ENCODE data around the gene DAPL1.
A peak's percentile ranks its signal among the peaks of the same experiment; 100 is the strongest.

Gene DAPL1

GRCh38 chr2:158760887-158761286 is 34.2 kb upstream of the DAPL1 start:
- intact Hi-C loops (cut with DNase I; ENCODE audit: low total_unique reads): no loop called here
- Histone ChIP-seq H3K36me3 (no peaks in the 10 kb centered on the region), H3K4me3 (no peak overlapping the region), H3K4me1 (no peaks in the 10 kb centered on the region), H3K27me3 (no peaks in the 10 kb centered on the region), H3K9me3 (no peaks in the 10 kb centered on the region), H3K27ac (no peak overlapping the region)
- TF ChIP-seq CTCF (IDR thresholded peaks at IDR 0.05): no peak
- DNase-seq: no peak

GRCh38 chr2:158761621-158762020 is 33.5 kb upstream of the DAPL1 start:
- Histone ChIP-seq H3K27ac (no peak overlapping the region), H3K27me3 (no peaks in the 10 kb centered on the region), H3K36me3 (no peaks in the 10 kb centered on the region), H3K9me3 (no peaks in the 10 kb centered on the region), H3K4me3 (no peak overlapping the region), H3K4me1 (no peaks in the 10 kb centered on the region)
- TF ChIP-seq CTCF (IDR thresholded peaks at IDR 0.05): no peak
- intact Hi-C loops (cut with DNase I; ENCODE audit: low total_unique reads): no loop called here
- no peak for DNase-seq

GRCh38 chr2:158762336-158762735 is 32.8 kb upstream of the DAPL1 start:
- H3K4me1 ChIP-seq: no peaks in the 10 kb centered on the region
- no peak for TF ChIP-seq CTCF (IDR thresholded peaks at IDR 0.05)
- no peaks in the 10 kb centered on the region for H3K36me3 ChIP-seq
- H3K9me3 ChIP-seq: no peaks in the 10 kb centered on the region
- intact Hi-C loops (cut with DNase I; ENCODE audit: low total_unique reads): no loop called here
- H3K27ac ChIP-seq: no peak overlapping the region
- H3K4me3 ChIP-seq: no peak overlapping the region
- no peak for DNase-seq
- no peaks in the 10 kb centered on the region for H3K27me3 ChIP-seq

- intact Hi-C loops (cut with DNase I; ENCODE audit: low total_unique reads): no loop called here
- no peak for TF ChIP-seq CTCF (IDR thresholded peaks at IDR 0.05)
- H3K27ac ChIP-seq: no peak overlapping the region
- DNase-seq: no peak
- H3K4me1 ChIP-seq: no peaks in the 10 kb centered on the region
- no peaks in the 10 kb centered on the region for H3K36me3 ChIP-seq
- H3K4me3 ChIP-seq: no peak overlapping the region
- peaks cover 0 to 5% (median 0%) of the 10 kb centered on the region in 3 donors for H3K9me3 ChIP-seq
- no peaks in the 10 kb centered on the region for H3K27me3 ChIP-seq
These were observed 28.6 kb upstream of the DAPL1 start for GRCh38 chr2:158766524-158766923.

GRCh38 chr2:158772306-158773078 is 22.6 kb upstream of the DAPL1 start:
- no peaks in the 10 kb centered on the region for H3K36me3 ChIP-seq
- peaks cover 0 to 5% (median 0%) of the 10 kb centered on the region in 3 donors for H3K9me3 ChIP-seq
- no peak overlapping the region for H3K4me3 ChIP-seq
- TF ChIP-seq CTCF (IDR thresholded peaks at IDR 0.05): no peak
- DNase-seq: no peak
- H3K27ac ChIP-seq: peak overlapping the region; percentile 23 to 45
- H3K4me1 ChIP-seq: peaks cover 0 to 47% (median 6%) of the 10 kb centered on the region in 4 donors
- intact Hi-C loops (cut with DNase I; ENCODE audit: low total_unique reads): no loop called here
- H3K27me3 ChIP-seq: no peaks in the 10 kb centered on the region

Data from tibial artery (tissue), 4 donors.